ENCODE measurements around the gene BAG5. TPM values are rescaled to one million over a fixed set of nuclear protein-coding genes. Genes with fewer than 3 reads are reported as not detected.

Gene BAG5
- total RNA-seq, result 10 to 100 TPM; 18.9 to 31.6 TPM

DNA sequence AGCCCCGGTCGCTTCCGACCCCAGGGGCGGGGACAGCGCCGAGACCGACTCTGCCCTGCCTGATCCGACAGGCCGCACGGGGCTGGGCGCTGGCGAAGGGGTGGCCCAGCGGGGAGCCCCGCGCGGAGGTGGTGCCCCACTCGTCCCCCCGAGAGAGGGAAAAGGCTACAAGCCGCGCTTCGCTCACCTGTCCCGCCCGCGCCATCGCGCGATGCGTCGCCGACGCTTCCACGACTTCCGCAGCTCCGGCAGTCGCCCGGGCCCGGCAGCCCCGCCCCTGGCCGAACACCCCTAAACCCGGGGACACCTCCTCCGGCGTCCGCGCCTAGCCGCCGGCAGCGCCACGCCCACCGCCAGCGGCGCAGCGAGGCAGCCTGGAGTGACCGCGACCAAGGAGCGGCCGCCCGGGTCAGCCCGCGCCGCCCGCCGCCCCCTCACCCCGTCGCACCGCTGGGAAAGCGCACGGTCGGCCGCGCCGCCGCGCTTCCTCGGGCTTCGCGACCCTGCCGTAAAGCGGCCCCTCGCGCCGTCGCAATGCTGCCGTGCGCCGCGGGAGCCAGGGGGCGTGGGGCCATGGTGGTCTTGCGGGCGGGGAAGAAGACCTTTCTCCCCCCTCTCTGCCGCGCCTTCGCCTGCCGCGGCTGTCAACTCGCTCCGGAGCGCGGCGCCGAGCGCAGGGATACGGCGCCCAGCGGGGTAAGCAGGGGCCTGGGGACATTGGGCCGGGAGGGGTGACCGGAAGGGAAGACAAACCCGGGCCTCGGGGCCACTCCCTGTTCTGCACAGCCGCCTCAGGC, at the start of gene BAG5, which contains the start of gene COA8:
BAG5 (minus strand) TSS at position 229 of the 797 bp plus-strand sequence. CDS start 1,493 bp downstream, outside the sequence.
COA8 (plus strand) TSS at position 532 of the 797 bp plus-strand sequence; CDS start at position 574, 42 bp downstream.

DNA sequence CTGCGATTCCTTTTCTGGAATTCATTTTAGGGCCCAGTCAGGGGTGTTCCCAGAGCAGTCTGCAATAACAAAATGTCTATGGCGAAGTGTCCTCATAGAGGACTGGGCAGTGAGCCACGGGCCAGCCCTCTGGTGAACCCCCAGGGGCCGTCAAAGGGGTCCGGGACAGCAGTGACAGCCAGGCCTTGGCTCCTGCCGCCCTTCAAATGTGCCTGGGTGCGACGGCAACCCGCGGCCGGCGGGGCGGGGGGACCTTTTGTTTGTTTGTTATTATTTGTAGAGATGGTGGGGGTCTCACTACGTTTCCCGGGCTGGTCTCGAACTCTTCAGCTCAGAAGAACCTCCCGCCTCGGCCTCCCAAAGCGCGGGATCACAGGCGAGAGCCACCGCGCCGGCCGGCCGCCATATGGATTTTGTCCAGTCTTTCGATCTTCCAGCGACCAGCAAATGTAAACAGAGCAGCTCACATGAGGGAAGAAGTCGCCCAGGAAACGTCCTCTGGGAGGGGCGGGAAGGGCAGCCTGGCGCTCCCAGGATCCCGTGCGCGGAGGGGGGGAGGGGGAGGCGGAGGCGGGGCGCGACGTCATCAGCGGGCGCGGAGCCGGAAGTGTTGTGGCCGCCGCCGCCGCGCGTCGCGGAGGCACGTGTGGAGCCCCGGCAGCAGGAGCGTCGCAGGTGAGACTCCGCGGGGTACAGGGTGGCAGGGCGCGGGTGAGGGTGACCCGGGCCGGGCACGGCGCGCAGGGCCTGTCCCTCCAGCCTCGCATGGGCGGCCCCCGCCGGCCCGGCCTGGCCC, 33.7 kb downstream of the BAG5 start, which contains the start of gene TRMT61A:
TRMT61A (plus strand) TSS at position 610 of the 796 bp plus-strand sequence. CDS start 783 bp downstream, outside the sequence.

DNA sequence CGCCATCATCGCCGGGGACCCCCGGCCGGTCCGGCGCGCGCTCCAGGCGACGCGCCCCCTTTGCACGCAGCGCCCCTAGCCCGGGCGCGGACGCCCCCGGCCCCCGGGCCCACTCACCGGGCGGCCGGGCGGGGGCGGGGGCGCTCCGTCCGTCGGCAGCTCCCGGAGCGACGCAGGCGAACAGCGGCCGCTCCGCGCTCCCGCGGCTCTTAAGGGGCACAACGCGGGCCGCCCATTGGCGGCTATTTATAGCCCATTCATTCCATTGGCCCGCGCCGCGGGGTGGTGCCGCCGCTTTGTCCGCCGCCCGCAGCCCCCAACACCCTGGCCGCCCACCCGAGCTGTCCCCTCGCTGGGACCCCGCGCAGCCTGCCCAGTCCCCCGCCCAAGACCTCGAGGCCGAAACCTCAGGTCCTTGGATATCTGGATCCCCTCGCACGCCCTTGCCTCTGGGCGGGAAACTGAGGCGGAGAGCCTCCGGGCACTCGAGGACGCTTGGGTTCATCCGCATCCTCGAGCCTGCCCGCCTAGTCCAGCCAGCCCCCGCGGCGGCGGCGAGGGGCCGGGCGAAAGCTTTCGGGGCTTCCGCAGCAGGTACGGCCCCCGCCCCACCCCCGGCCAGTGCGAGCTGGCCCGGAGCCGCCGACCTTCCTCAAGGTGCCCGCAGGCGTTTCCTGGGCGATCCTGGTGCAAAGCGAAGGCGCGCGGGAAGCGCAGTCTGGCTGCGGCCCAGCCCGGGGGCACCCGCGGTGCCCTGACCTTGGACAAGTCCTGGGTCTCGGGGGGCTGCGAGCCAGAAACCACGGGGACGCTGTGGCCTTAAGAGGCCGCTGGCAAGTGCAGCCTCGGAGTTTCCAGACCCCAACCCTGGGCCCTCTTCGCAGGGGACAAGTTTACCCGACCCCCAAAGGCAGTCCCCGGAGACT, 39.5 kb downstream of the BAG5 start, which contains the start of gene CKB:
CKB (minus strand) TSS at position 182 of the 926 bp plus-strand sequence. CDS start 337 bp downstream, outside the sequence.

Small RNA genes within 50 kb of the gene (small RNA-seq; reads per million reads assigned to genes)
- gene RNU4-68P (0 reads per million in 2 donors), gene RNU7-160P (0 reads per million in 2 donors)

Other genes with a start within 250 kb of the BAG5 start
- 100 to 1,000 TPM in 1 of 2 donors, 10 to 100 TPM in 1; 78.5 to 119 TPM for gene EIF5, start 228.4 kb downstream of the BAG5 start, total RNA-seq
- 10 to 100 TPM; 74.7 to 88.9 TPM for gene MARK3, start 177.2 kb downstream of the BAG5 start, total RNA-seq
- 1 to 10 TPM; 4.1 to 5.7 TPM for gene CKB, start 39.8 kb downstream of the BAG5 start, total RNA-seq
- gene TRMT61A, start 33.5 kb downstream of the BAG5 start, total RNA-seq, result 10 to 100 TPM in 1 of 2 donors, 1 to 10 TPM in 1; 7.2 to 12.0 TPM
- gene COA8, start 303 bp upstream of the BAG5 start, total RNA-seq, result 10 to 100 TPM; 10.7 to 16.7 TPM
- gene KLC1, start 66.6 kb upstream of the BAG5 start, total RNA-seq, result 100 to 1,000 TPM; 122 to 137 TPM
- 10 to 100 TPM; 18.9 to 38.3 TPM for gene XRCC3, start 152.8 kb upstream of the BAG5 start, total RNA-seq
- 10 to 100 TPM; 35.8 to 46.3 TPM for gene ZFYVE21, start 153.2 kb upstream of the BAG5 start, total RNA-seq